MG63 (cell line): ENCODE measurements around the gene BBS9. TPM values are rescaled to one million over a fixed set of nuclear protein-coding genes. Genes with fewer than 3 reads are reported as not detected.
"Not testable (repeated sequence)": the region's sequence is repeated elsewhere in the genome, so short reads cannot be mapped to it uniquely, and the experiment has no call there.

Experiments
- DNase-seq: peaks from one replicate; pipeline ENCODE4 v3.0.0-alpha.2; 2020
- H3K27me3 ChIP-seq: fragments of 250-450 bp; sonication (Bioruptor Pico); 2 replicates; pipeline ENCODE4 v1.5.1; 2020; ENCODE audit warnings: mild to moderate bottlenecking, moderate library complexity
- H3K36me3 ChIP-seq: fragments of 250-450 bp; sonication (Bioruptor Pico); 2 replicates; pipeline ENCODE4 v1.5.1; 2020; ENCODE audit warnings: mild to moderate bottlenecking, moderate library complexity
- H3K4me3 ChIP-seq: fragments of 250-450 bp; sonication (Bioruptor Pico); 2 replicates; pipeline ENCODE4 v1.5.1; 2020; ENCODE audit warnings: mild to moderate bottlenecking, moderate library complexity
- H3K9me3 ChIP-seq: fragments of 250-450 bp; sonication (Bioruptor Pico); 2 replicates; pipeline ENCODE4 v1.5.1; 2020; ENCODE audit warnings: mild to moderate bottlenecking, moderate library complexity
- total RNA-seq: library from RNA; depleted of rRNA; stranded (reverse); fragments of >200 nt; shearing (Covaris generic); gene quantifications from 2 replicates; pipeline ENCODE4 v1.2.3, GENCODE V29; 2014; ENCODE audit warnings: low replicate concordance

BBS9 gene
- total RNA-seq, 1 experiment from 2014 or later = 25.7 TPM

GRCh38 chr7:33457039-33457438, 327.7 kb downstream of the BBS9 start:
- Histone ChIP-seq H3K4me3 (no peak overlapping the region), H3K27me3 (no peaks in the 10 kb centered on the region), H3K9me3 (no peaks in the 10 kb centered on the region), H3K36me3 (0 out of 2 replicates have a peak, but pooled peaks cover 3% of the 10 kb centered on the region)
- no peak for DNase-seq

- no peak for DNase-seq
- no peak overlapping the region for H3K4me3 ChIP-seq
- no peaks in the 10 kb centered on the region for H3K27me3 ChIP-seq
- H3K9me3 ChIP-seq = no peaks in the 10 kb centered on the region
- H3K36me3 ChIP-seq = 0 out of 2 replicates have a peak, but pooled peaks cover 3% of the 10 kb centered on the region
Measured at GRCh38 chr7:33458581-33458980, 329.2 kb downstream of the BBS9 start.

- 0 out of 2 replicates have a peak, but pooled peaks cover 3% of the 10 kb centered on the region for H3K36me3 ChIP-seq
Measured at GRCh38 chr7:33459340-33459751, 330.0 kb downstream of the BBS9 start.

GRCh38 chr7:33463131-33463530, 333.8 kb downstream of the BBS9 start:
- DNase-seq = no peak
- Histone ChIP-seq H3K36me3 (0 out of 2 replicates have a peak, but pooled peaks cover 3% of the 10 kb centered on the region), H3K9me3 (no peaks in the 10 kb centered on the region), H3K4me3 (no peak overlapping the region), H3K27me3 (no peaks in the 10 kb centered on the region)

More at GRCh38 chr7:33459340-33459751, 330.0 kb downstream of the BBS9 start:
- Histone ChIP-seq H3K27me3 (no peaks in the 10 kb centered on the region), H3K9me3 (no peaks in the 10 kb centered on the region), H3K4me3 (no peak overlapping the region)
- peak; percentile 29 for DNase-seq

- Histone ChIP-seq H3K9me3 (peaks cover 2% of the 10 kb centered on the region; the same call in 1 of the 2 replicates), H3K4me3 (no peak overlapping the region), H3K36me3 (no peaks in the 10 kb centered on the region), H3K27me3 (no peaks in the 10 kb centered on the region)
- no peak for DNase-seq
Measured at GRCh38 chr7:33466203-33466602, 336.8 kb downstream of the BBS9 start.

- Histone ChIP-seq H3K9me3 (peaks cover 2% of the 10 kb centered on the region; the same call in 1 of the 2 replicates), H3K27me3 (no peaks in the 10 kb centered on the region), H3K4me3 (no peak overlapping the region), H3K36me3 (no peaks in the 10 kb centered on the region; the same call in 1 of the 2 replicates)
- no peak for DNase-seq
Measured at GRCh38 chr7:33471636-33472242, 342.4 kb downstream of the BBS9 start.

GRCh38 chr7:33472348-33473025, 343.1 kb downstream of the BBS9 start:
- Histone ChIP-seq H3K36me3 (no peaks in the 10 kb centered on the region; the same call in 1 of the 2 replicates), H3K4me3 (no peak overlapping the region), H3K9me3 (peaks cover 2% of the 10 kb centered on the region; the same call in 1 of the 2 replicates), H3K27me3 (no peaks in the 10 kb centered on the region)
- no peak for DNase-seq

DNA sequence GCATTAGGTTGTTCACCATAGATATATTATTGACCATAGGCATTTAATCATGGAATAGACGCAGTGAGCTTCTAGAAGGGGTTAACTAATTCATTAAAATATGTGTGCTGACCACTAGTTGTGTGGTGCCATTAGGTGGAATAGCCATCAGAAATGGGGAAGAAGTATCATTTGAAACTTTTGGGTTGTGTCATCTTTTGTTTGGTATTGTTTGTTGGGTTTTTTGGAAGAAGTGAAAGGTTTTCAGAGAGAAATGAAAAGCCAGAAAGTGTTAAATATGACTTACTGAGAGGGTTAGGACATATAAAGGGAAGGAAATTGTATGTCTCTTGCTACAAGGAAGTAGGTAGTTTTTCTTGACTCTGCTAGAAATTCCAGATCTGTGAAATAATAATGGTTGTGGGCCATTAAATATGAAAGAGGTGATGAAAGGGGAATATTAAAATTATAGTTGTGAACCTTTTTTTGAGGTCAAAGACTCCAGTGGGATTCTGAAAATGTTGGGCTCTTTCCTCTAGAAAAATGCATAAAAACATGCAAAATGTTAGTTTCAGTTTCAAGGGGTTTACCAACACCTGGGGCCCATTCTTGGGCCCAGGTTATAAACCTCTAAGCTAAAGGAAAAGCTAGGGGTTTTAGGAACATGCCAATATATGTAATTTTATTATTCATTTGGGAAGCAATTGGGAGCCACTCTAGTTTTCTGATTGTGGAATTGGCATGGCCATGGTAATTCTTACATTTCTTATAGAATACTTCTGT, 348.5 kb downstream of the BBS9 start:
- Histone ChIP-seq H3K27me3 (no peaks in the 10 kb centered on the region), H3K4me3 (no peak overlapping the region), H3K9me3 (peaks cover 9% of the 10 kb centered on the region), H3K36me3 (no peaks in the 10 kb centered on the region; the same call in 1 of the 2 replicates)
- no peak for DNase-seq

DNA sequence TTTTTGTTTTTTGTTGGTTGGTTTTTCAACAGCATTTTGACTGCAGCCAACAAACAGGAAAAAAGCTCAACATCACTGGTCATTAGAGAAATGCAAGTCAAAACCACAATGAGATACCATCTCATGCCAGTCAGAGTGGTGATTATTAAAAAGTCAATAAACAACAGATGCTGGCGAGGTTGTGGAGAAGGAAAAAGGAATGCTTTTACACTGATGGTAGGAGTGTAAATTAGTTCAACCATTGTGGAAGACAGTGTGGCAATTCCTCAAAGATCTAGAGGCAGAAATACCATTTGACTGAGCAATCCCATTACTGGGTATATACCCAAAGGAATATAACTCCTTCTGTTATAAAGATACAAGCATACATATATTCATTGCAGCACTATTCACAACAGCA, 355.1 kb downstream of the BBS9 start:
- not testable (repeated sequence) for H3K27me3 ChIP-seq, H3K4me3 ChIP-seq, H3K9me3 ChIP-seq, DNase-seq, H3K36me3 ChIP-seq

- no peak overlapping the region for H3K4me3 ChIP-seq
- 0 out of 2 replicates have a peak, but pooled peaks cover 2% of the 10 kb centered on the region for H3K36me3 ChIP-seq
- H3K9me3 ChIP-seq = peaks cover 3% of the 10 kb centered on the region; the same call in 1 of the 2 replicates
- H3K27me3 ChIP-seq = no peaks in the 10 kb centered on the region
- no peak for DNase-seq
Measured at GRCh38 chr7:33485747-33486493, 356.6 kb downstream of the BBS9 start.

DNA sequence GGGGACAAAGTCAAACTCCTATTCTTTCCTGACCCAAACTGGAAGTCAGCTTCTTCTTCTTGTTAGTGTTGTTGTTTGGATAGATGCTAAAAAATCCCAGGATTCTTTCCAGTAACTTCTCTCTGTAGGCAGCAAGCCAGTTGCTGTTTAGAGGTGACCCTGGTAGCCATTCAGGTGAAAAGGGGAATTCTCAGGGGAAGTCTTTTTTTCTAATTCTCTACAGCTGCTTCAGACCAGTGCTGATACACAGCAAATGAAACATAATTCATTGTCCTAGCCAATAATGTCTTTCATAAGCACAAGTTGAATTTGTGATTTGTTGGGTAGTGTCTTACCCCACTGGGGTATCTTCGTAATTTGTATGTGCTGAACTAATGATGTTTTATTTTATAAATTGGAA, 357.3 kb downstream of the BBS9 start:
- DNase-seq = no peak
- Histone ChIP-seq H3K27me3 (no peaks in the 10 kb centered on the region), H3K9me3 (peaks cover 3% of the 10 kb centered on the region; the same call in 1 of the 2 replicates), H3K36me3 (0 out of 2 replicates have a peak, but pooled peaks cover 2% of the 10 kb centered on the region), H3K4me3 (no peak overlapping the region)

DNA sequence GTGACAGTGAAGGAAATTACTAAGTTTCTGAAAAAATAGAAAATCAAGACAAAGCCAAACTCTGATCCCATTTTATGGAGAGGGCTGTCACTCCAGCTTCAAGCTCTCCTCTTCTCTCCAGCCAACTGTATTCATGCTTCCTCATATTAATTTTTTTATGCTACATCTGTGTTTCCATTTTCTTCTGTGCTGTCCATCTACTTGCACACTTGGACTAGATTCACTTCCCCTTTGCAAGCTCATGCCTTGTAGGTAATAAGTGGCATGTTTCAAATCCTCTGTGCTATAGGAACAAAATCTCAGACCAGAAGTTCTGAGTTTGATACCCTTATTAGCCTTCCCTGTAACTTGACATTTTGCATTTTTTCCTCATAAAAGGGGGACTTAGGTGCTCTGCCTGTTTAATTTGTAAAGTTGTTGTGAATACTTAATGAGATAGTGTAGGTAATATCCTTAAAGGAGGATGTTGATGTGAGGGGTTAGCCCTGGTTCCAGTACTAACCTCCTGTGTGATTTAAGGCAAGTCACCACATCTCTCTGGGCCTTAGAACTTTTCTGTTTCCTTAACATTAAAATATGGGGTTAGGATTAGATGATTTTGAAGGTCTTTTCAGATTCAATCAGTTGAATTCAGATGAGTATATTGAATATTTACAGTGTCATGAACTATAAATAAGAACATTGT, 358.8 kb downstream of the BBS9 start:
- DNase-seq = no peak
- Histone ChIP-seq H3K27me3 (no peaks in the 10 kb centered on the region), H3K9me3 (peaks cover 2% of the 10 kb centered on the region; the same call in 1 of the 2 replicates), H3K4me3 (no peak overlapping the region), H3K36me3 (0 out of 2 replicates have a peak, but pooled peaks cover 2% of the 10 kb centered on the region)

- H3K9me3 ChIP-seq = no peaks in the 10 kb centered on the region; the same call in 1 of the 2 replicates
- no peak overlapping the region for H3K4me3 ChIP-seq
- DNase-seq = peak; percentile 6
- no peaks in the 10 kb centered on the region; the same call in 1 of the 2 replicates for H3K36me3 ChIP-seq
- H3K27me3 ChIP-seq = no peaks in the 10 kb centered on the region
Measured at GRCh38 chr7:33494474-33494873, 365.1 kb downstream of the BBS9 start.

GRCh38 chr7:33495207-33495606, 365.8 kb downstream of the BBS9 start:
- no peaks in the 10 kb centered on the region; the same call in 1 of the 2 replicates for H3K9me3 ChIP-seq
- DNase-seq = peak; percentile 77
- no peak overlapping the region for H3K4me3 ChIP-seq
- no peaks in the 10 kb centered on the region for H3K27me3 ChIP-seq
- H3K36me3 ChIP-seq = no peaks in the 10 kb centered on the region; the same call in 1 of the 2 replicates

GRCh38 chr7:33497051-33497450, 367.7 kb downstream of the BBS9 start:
- no peaks in the 10 kb centered on the region; the same call in 1 of the 2 replicates for H3K9me3 ChIP-seq
- peak; percentile 8 for DNase-seq
- H3K4me3 ChIP-seq = no peak overlapping the region
- no peaks in the 10 kb centered on the region for H3K27me3 ChIP-seq
- no peaks in the 10 kb centered on the region; the same call in 1 of the 2 replicates for H3K36me3 ChIP-seq
